ENCODE results near the gene GLIS1.

- TF ChIP-seq CTCF (IDR thresholded peaks at IDR 0.05; ENCODE audit: insufficient read depth, low read length, poor library complexity, severe bottlenecking) (no peak), EZH2phosphoT487 (conservative IDR thresholded peaks at IDR 0.05; ENCODE audit: low read length) (no peak)
Observed at GRCh38 chr1:53727461-53728092, 11.4 kb downstream of the GLIS1 start.
